Measurements from ENCODE around the gene ZNF335.
"Not testable (repeated sequence)": the region's sequence is repeated elsewhere in the genome, so short reads cannot be mapped to it uniquely, and the experiment has no call there.

The ZNF335 gene

DNA sequence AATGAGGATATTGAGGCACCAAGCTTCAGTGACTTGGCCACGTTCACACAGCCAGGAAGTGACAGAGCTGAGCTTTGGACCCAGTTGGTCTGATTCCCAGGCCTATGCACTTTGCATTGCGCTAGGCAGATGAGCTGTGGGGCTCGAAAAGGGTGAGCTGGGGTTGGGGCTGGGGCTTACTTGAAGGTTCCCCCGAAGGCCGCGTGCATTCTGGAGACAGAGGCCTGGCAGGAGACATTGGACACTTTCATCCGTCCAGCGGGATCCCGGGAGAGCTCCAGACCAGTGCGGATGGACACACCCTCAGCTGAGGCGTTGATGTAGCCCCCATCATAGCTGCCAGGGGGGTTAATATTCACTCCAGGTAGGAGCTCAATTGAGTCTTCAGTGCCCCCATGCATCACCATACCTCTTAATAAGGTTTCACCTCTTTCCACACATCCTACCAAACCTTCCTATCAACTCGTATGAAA is 62.6 kb downstream of the ZNF335 start:
- no peak for DNase-seq

DNA sequence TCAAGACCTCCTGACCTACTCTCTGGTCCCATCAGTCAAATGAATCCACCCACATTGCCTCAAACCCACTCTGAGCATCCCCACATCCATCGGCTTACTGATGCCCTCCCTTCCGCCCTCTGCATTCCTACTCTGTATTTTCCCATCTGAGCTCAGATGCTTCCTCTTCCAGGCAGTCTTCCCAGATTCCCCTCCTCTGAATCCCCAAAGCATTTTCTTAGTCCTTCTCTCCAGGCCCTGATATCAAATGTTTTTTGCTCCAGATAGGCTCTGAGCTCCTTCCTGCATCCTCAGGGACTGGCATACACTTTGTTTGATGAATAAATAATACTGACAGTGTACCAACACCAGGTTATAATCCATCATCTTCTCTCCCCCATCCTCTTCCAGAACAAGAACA is 63.9 kb downstream of the ZNF335 start:
- no peak for DNase-seq

DNA sequence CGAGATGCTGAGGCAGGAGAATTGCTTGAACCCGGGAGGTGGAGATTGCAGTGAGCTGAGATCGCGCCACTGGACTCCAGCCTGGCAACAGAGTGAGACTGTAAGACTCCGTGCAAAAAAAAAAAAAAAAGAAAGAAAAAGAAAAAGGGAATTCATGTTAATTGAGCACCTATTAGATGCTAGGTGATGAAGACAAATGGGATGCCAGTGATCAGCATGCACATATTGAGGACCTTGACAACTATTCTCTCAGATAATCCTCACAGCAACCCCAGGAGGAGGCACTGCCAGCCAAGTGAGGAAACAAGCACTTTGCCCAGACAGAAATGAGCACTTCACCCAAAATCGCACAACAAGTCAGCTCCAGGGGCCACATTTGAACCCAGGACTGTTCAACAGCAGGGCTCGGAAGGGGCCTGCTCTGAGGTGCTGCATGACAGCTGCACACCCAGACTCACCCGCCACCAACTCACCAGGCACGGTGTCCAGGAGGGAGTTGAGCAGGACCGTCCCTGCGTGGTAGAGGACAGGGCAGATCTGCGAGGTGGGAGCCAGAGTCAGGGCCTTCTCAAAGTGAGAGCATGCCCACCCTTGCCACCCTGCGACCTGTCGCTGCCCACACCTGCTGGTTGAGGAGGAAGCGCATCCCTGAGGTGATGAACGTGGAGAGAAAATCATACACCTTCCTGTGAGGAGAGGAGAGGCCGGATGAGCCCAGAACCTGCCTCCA is 64.6 kb downstream of the ZNF335 start:
- no peak for DNase-seq

GRCh38 chr20:45905505-45906079 is 66.4 kb downstream of the ZNF335 start:
- no peak for DNase-seq

DNA sequence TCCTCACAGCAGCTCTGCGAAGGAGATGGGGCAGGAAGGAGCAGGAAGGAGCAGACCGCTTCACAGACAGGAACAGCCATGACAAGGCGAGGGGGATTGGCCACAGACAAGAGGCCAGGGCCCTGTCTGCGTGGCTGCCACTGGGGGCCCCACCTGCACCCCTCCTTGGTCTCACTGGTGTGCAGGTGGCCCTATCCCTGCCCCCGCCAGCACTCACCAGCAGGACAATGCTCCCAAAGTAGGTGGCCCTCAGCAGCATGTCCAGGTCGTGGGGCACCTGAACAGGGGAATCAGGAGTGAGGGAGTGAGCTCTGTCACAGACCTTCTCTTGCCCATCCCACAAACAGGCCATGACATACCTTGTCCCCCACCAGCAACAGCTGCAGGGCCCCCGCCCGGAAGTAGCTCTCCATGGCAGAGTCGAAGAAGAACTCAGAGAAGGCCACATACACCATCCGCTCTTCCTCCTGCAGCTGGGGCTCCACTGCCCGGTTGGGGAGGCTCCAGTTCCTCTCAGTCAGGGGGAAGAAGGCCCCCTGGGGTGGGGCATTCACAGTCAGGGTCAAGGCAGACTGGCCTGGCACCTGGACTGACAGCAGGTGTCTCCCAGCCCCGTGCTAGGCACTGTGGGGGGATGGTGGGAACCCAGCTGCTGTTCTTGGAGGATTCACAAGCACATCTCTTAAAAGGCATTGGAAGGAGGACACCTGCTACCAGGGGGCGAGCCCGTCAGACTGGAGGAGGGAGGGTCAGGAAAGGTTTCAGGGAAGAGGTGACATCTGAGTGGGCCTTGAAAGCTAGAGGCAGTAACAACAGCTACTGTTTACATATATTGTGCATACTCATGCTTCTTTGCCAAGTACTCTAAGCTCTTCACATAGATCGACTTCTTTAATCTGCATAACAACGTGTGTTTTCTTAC is 67.2 kb downstream of the ZNF335 start:
- no peak for DNase-seq

DNA sequence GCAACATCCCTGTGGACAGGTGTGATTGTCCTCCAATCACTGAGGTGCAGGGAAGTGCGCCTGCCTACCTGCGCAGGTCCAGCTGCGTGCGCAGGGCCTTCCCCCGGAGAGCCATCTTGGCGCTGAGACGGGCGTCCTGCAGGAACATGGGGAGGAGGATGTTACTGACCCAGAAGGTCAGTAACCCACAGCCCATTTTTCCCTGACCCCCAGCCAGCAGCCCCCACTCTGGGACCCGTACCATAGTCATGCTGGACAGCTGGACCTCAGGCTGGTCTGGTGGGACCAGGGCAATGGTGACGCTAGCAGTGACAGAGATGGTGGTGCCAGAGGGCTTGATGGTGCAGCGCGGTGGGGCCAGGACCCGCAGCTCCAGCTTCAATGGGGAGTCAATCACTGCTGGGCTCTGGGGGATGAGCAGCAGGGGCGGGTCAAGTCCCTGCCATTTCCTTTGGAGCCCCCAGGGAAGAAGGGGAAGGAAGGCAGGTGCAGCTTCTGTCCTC is 69.8 kb downstream of the ZNF335 start:
- DNase-seq = no peak

DNA sequence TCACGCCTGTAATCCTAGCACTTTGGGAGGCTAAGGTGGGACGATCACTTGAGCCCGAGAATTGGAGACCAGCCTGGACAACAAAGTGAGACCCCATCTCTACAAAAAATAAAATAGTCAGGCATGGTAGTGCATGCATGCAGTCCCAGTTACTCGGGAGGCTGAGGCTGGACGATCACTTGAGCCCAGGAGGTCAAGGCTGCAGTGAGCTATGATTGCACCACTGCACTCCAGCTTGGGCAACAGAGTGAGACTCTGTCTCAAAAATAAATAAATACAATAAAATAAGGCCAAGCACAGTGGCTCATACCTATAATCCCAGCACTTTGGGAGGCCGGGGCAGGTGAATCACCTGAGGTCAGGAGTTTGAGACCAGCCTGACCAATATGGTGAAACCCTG is 70.7 kb downstream of the ZNF335 start:
- not testable (repeated sequence) for DNase-seq

- no peak for DNase-seq
Observed at GRCh38 chr20:45899046-45899835, 72.8 kb downstream of the ZNF335 start.

All from activated CD4-positive, alpha-beta T cell treated with anti-CD3 and anti-CD28 coated beads for 1 hour (primary cell).